Measurements from ENCODE around the gene DCC. TPM values are rescaled to one million over a fixed set of nuclear protein-coding genes. Genes with fewer than 3 reads are reported as not detected.

DCC gene
- polyA plus RNA-seq, 1 donor (not counting 4 experiments of a cell fraction or from before 2014, with no cell fraction given): not detected

- H3K4me3 ChIP-seq (ENCODE audit: control insufficient read depth in 2 of 3, extremely low read depth in 1 of 3, insufficient read depth in 2 of 3, low read depth in 1 of 3, low read length in 3 of 3): no peak overlapping the region
- no peak overlapping the region for H3K9ac ChIP-seq (ENCODE audit: control insufficient read depth, extremely low read depth, insufficient read depth, low read length)
- no peak for TF ChIP-seq EZH2 (IDR thresholded peaks at IDR 0.05; ENCODE audit: low read length)
- no peak for TF ChIP-seq CTCF (optimal IDR thresholded peaks at IDR 0.05 in 1 of 3, IDR thresholded peaks at IDR 0.05 in 1 of 3, conservative IDR thresholded peaks at IDR 0.05 in 1 of 3; ENCODE audit: extremely low read depth in 1 of 3, insufficient read depth in 2 of 3, low read length in 3 of 3)
- no peak for FAIRE-seq
- H4K20me1 ChIP-seq (ENCODE audit: control insufficient read depth, extremely low read depth, insufficient read depth, low read length): no peaks in the 10 kb centered on the region
- H3K36me3 ChIP-seq (ENCODE audit: control insufficient read depth in 2 of 2, extremely low read depth in 1 of 2, insufficient read depth in 2 of 2, low read length in 2 of 2): no peaks in the 10 kb centered on the region
- H3K27ac ChIP-seq (ENCODE audit: control insufficient read depth, insufficient read depth, low read length): no peak overlapping the region
- H2AFZ ChIP-seq (ENCODE audit: control insufficient read depth, low read length): no peak overlapping the region
- peaks cover 2% of the 10 kb centered on the region for H3K9me3 ChIP-seq (ENCODE audit: control insufficient read depth, low read depth, low read length)
- H3K9me1 ChIP-seq (ENCODE audit: control insufficient read depth, extremely low read depth, insufficient read depth, low read length): no peaks in the 10 kb centered on the region
- H3K27me3 ChIP-seq (ENCODE audit: control insufficient read depth, extremely low read depth, insufficient read depth, low read length): no peaks in the 10 kb centered on the region
- no peak for DNase-seq (ENCODE audit: low read depth, low spot score)
- H3K79me2 ChIP-seq (ENCODE audit: control insufficient read depth, insufficient read depth, low read length): no peaks in the 10 kb centered on the region
- H3K4me2 ChIP-seq (ENCODE audit: control insufficient read depth, extremely low read depth, insufficient read depth, low read depth, low read length): no peak overlapping the region
- H3K4me1 ChIP-seq (ENCODE audit: control insufficient read depth, extremely low read depth, insufficient read depth, low read length): no peaks in the 10 kb centered on the region
- dilution Hi-C loops (cut with MboI; ENCODE audit: extremely low pct_ligation_motif_present, low sequenced_read_pairs): no loop called here
Observed at GRCh38 chr18:53169346-53169745, 829.3 kb downstream of the DCC start.

GRCh38 chr18:53191634-53192033, 851.6 kb downstream of the DCC start:
- dilution Hi-C loops (cut with MboI; ENCODE audit: extremely low pct_ligation_motif_present, low sequenced_read_pairs): no loop called here
- no peak for FAIRE-seq

More at GRCh38 chr18:53191634-53192033, 851.6 kb downstream of the DCC start:
- Histone ChIP-seq H3K9me3 (ENCODE audit: control insufficient read depth, low read depth, low read length) (no peaks in the 10 kb centered on the region), H3K27me3 (ENCODE audit: control insufficient read depth, extremely low read depth, insufficient read depth, low read length) (no peaks in the 10 kb centered on the region), H3K9ac (ENCODE audit: control insufficient read depth, extremely low read depth, insufficient read depth, low read length) (no peak overlapping the region), H4K20me1 (ENCODE audit: control insufficient read depth, extremely low read depth, insufficient read depth, low read length) (no peaks in the 10 kb centered on the region), H3K27ac (ENCODE audit: control insufficient read depth, insufficient read depth, low read length) (no peak overlapping the region), H3K4me2 (ENCODE audit: control insufficient read depth, extremely low read depth, insufficient read depth, low read depth, low read length) (no peak overlapping the region), H3K79me2 (ENCODE audit: control insufficient read depth, insufficient read depth, low read length) (no peaks in the 10 kb centered on the region), H3K4me1 (ENCODE audit: control insufficient read depth, extremely low read depth, insufficient read depth, low read length) (no peaks in the 10 kb centered on the region), H3K4me3 (ENCODE audit: control insufficient read depth in 2 of 3, extremely low read depth in 1 of 3, insufficient read depth in 2 of 3, low read depth in 1 of 3, low read length in 3 of 3) (no peak overlapping the region), H3K36me3 (ENCODE audit: control insufficient read depth in 2 of 2, extremely low read depth in 1 of 2, insufficient read depth in 2 of 2, low read length in 2 of 2) (no peaks in the 10 kb centered on the region), H3K9me1 (ENCODE audit: control insufficient read depth, extremely low read depth, insufficient read depth, low read length) (no peaks in the 10 kb centered on the region), H2AFZ (ENCODE audit: control insufficient read depth, low read length) (no peak overlapping the region)
- TF ChIP-seq CTCF (optimal IDR thresholded peaks at IDR 0.05 in 1 of 3, IDR thresholded peaks at IDR 0.05 in 1 of 3, conservative IDR thresholded peaks at IDR 0.05 in 1 of 3; ENCODE audit: extremely low read depth in 1 of 3, insufficient read depth in 2 of 3, low read length in 3 of 3) (no peak), EZH2 (IDR thresholded peaks at IDR 0.05; ENCODE audit: low read length) (no peak)
- no peak for DNase-seq (ENCODE audit: low read depth, low spot score)

Measured in keratinocyte (primary cell).